WTC11 (cell line): ENCODE results near the gene SYCP1.

ENCODE experiments used
- CTCF ChIP-seq: fragments of 200-600 bp; IDR thresholded peaks from 2 replicates; pipeline ENCODE4 v1.8.0; 2022; ENCODE audit warnings: antibody characterized with exemption
- ELF4 ChIP-seq: sonication (generic); formaldehyde crosslinking; IDR thresholded peaks from 2 replicates; pipeline ENCODE4 v1.8.1; 2022; ENCODE audit warnings: low read depth, mild to moderate bottlenecking, moderate library complexity, missing genetic modification reagents
- FOXJ3 ChIP-seq: sonication (generic); formaldehyde crosslinking; IDR thresholded peaks from 2 replicates; pipeline ENCODE4 v1.9.0; 2021; ENCODE audit warnings: missing genetic modification reagents, mild to moderate bottlenecking, borderline replicate concordance
- JUN ChIP-seq: sonication (generic); formaldehyde crosslinking; IDR thresholded peaks from 2 replicates; pipeline ENCODE4 v1.8.0; 2023; ENCODE audit warnings: mild to moderate bottlenecking, missing genetic modification reagents
- MXD4 ChIP-seq: fragments of 250-450 bp; sonication (Bioruptor Pico); IDR thresholded peaks from 2 replicates; pipeline ENCODE4 v1.8.0; 2021; ENCODE audit warnings: mild to moderate bottlenecking, moderate library complexity, borderline replicate concordance
- NFYB ChIP-seq: sonication (generic); formaldehyde crosslinking; conservative IDR thresholded peaks from 2 replicates; pipeline ENCODE4 v1.8.0; 2022; ENCODE audit warnings: low read depth, missing genetic modification reagents
- ZNF232 ChIP-seq: sonication (generic); formaldehyde crosslinking; IDR thresholded peaks from 2 replicates; pipeline ENCODE4 v1.8.0; 2022; ENCODE audit warnings: mild to moderate bottlenecking, missing genetic modification reagents

- no peak for TF ChIP-seq CTCF
- no peak for TF ChIP-seq ZNF232 (CRISPR knock-in tag)
- no peak for TF ChIP-seq FOXJ3 (CRISPR knock-in tag)
- no peak for TF ChIP-seq NFYB (CRISPR knock-in tag)
- TF ChIP-seq JUN (CRISPR knock-in tag) = no peak
- no peak for TF ChIP-seq ELF4
- TF ChIP-seq MXD4 (CRISPR knock-in tag) = no peak
Measured at GRCh38 chr1:114861384-114861783, 6.7 kb downstream of the SYCP1 start.
